Cardiac ventricle fibroblast (primary cell): ENCODE measurements around the gene FKRP. TPM values are rescaled to one million over a fixed set of nuclear protein-coding genes. Genes with fewer than 3 reads are reported as not detected.

Experiments used
- total RNA-seq: library from RNA; depleted of rRNA; stranded (reverse); fragments of >200 nt; gene quantifications from 2 replicates; pipeline ENCODE4 v1.2.3, GENCODE V29; 2015

FKRP gene, protein sequence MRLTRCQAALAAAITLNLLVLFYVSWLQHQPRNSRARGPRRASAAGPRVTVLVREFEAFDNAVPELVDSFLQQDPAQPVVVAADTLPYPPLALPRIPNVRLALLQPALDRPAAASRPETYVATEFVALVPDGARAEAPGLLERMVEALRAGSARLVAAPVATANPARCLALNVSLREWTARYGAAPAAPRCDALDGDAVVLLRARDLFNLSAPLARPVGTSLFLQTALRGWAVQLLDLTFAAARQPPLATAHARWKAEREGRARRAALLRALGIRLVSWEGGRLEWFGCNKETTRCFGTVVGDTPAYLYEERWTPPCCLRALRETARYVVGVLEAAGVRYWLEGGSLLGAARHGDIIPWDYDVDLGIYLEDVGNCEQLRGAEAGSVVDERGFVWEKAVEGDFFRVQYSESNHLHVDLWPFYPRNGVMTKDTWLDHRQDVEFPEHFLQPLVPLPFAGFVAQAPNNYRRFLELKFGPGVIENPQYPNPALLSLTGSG
- 12.5 and 18.0 TPM in 2 replicates for total RNA-seq

DNA sequence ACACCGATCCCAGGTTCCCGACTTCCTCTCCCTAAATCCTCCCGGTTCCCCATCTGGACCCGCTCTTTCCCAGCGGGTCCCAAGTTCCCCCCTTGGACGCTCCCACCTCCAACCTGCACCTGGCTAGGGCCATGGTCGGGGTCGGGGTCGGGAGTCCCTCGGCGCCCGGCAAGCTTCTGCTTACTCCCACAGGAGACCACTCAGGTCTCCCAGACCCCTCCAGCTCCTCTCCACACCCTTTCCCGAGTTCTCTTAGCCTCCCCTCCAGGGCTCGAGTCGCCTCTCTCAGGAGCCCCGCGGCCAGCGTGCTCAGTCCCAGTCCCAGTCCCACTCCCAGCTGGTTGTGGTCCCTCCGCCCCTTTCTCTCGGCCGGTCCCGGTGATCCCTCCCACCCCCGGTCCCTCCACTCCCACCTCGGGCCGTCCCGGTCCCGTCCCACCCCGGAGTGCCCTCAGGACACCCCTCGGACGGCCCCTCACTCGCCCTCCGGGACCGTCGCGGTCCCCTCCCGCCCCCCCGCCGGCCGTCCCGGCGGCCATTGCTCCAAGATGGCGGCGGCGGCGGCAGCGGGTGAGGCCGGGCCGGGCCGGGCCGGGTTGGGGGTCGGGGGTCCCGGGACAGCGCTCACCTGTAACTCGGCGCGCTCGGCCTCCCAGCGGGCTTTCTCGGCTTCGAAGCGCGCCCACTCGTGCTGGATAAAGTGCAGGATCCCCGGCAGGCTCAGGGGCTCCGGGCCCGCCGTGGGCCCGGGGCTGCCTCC lies at the start of gene FKRP:
TSS of gene FKRP (plus strand) at position 537 of the 760 bp plus-strand sequence. CDS start 9,394 bp downstream, outside the sequence.

DNA sequence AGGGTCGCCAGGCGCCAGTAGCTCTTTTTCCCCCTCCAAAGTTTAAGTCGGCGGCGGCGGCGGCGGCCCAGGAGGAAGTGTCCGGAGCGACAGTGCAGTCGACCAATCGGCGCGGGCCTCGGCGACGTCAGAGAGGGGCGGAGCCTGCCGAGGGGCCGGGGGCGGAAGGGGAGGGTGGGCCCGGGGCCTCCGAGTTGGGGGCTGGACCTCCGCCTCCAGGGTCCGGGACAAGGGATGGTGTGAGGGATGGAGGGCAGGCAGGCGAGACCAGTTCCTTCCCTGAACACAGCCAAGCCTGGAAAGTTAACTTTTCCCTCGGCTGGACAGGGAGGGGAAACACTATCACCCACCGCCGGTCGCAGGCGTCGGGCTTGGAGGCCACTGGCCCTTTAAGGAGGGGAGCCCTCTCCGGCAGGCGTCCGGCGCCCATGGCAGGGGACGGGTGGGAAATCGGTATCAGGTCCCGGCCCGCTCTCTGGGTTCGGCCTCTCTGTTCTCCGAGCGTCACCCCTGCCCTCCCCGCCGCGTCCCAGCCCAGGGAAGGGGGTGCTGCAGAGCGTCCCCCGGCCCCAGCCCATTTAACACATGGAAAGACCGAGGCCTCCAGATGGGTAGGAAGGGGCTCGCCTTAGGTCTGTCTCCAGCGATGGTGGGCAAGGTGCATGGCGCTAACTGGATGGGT lies 28.7 kb upstream of the FKRP start, which contains the start of gene PRKD2:
TSS of gene PRKD2 (minus strand) at position 81 of the 682 bp plus-strand sequence. CDS start 744 bp downstream, outside the sequence.

DNA sequence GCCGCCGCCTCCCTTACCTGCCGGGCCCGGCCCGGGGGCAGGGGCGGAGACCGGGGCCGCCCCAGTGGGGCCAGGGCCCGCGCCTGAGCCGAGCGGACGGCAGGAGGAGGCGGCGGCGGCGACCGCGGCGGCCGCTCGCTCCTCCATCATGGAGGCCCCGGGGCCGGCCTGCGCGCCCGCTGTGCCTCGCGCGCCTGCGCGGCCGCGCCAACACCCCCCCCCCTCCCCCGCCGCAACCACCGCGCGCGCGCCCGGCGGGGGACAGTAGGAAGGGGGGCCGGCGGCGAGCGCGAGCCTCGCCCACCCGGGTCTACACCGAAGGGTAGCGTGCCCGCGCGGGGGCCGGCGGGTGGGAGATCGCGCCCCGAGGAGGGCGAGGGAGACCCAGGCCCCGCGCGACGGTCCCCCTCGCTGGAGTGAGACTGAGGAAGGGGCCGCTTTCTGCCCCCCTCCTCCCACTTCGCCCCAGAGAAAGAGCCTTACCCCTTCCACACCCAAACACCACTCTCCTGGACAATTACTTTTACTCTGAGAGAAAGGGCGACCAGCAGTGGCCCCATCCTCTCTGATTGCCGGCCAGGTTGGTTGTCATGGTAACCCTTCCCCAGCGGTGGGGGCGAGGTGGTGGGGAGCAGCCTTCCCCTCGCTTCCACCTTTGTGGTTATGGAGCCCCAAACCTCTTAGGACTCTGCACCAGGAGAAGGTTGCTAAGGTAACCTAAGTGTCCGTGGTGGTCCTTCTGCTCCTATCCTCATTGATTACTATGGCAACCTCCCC lies 612 bp downstream of the FKRP start, which contains the start of gene STRN4:
TSS of gene STRN4 (minus strand) at position 170 of the 777 bp plus-strand sequence. CDS start at position 150, 20 bp downstream.

DNA sequence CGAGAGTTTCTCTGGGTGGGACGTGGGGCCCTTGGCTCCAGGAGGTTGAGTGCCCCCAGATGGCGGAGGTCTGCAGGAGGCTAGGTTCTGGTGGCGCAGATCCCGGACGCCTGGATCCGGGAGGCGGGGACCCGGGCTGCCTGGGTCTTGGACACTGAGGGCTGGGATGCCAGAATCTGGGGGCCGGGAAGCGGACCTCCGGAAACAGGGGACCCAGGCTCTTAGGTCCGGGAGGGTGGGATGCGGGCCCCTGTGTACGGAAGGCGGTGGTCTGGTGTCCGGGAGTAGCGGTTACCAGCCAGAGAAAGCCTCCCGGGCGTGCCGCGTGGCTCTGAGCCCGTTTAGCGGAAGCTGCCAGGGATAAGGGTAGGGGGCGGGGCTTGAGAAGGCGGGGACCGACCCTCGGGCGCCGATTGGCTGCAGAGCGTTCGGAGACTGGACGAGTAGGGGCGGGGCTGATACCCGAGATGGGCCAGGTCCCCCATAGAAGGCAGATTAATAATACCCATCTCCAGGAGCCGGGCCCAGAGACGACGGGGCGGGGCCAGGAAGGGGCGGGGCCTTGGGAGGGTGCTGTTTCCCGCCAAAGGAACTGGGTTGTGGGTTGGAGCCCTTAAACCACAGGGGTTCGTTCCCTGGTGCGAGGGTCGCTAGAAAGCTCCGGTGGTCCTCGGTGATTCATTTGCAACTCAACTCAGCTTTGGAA lies 42.6 kb downstream of the FKRP start, which contains the start of gene SLC1A5:
TSS of gene SLC1A5 (minus strand) at position 333 of the 706 bp plus-strand sequence. CDS start 629 bp downstream, outside the sequence.

Other genes with a start within 250 kb of the FKRP start
- 175 and 246 TPM in 2 replicates for gene CALM3, start 144.7 kb upstream of the FKRP start, total RNA-seq
- 5.9 and 8.2 TPM in 2 replicates for gene PTGIR, start 121.0 kb upstream of the FKRP start, total RNA-seq
- gene GNG8, start 109.9 kb upstream of the FKRP start, total RNA-seq: not detected in 2 replicates
- gene DACT3, start 84.9 kb upstream of the FKRP start, total RNA-seq: 7.3 and 8.4 TPM in 2 replicates
- 22.7 and 25.1 TPM in 2 replicates for gene PRKD2, start 28.9 kb upstream of the FKRP start, total RNA-seq
- gene STRN4, start 393 bp downstream of the FKRP start, total RNA-seq: 47.2 and 58.5 TPM in 2 replicates
- gene SLC1A5, start 42.5 kb downstream of the FKRP start, total RNA-seq: 138 and 154 TPM in 2 replicates
- gene AP2S1, start 104.8 kb downstream of the FKRP start, total RNA-seq: 166 and 197 TPM in 2 replicates
- gene ARHGAP35, start 114.9 kb downstream of the FKRP start, total RNA-seq: 38.6 and 40.4 TPM in 2 replicates